Activated naive CD8-positive, alpha-beta T cell treated with anti-CD3 and anti-CD28 coated beads, Interleukin-2, amount 50 U/mL, for 24 hours (primary cell): ENCODE data around the gene CYP4F12.
A peak's percentile ranks its signal among the peaks of the same experiment; 100 is the strongest.

Source experiments
- ATAC-seq: fragments of 150-1000 bp; cut with Tn5 transposase; one replicate; pipeline ENCODE4 v1.10.0; 2021
- DNase-seq: peaks from one replicate; pipeline ENCODE4 v3.0.0; 2021
- H3K27ac Mint-ChIP-seq: one replicate; pipeline ENCODE4 v1.8.0; 2021; ENCODE audit warnings: mild to moderate bottlenecking, mixed read lengths
- H3K27me3 Mint-ChIP-seq: one replicate; pipeline ENCODE4 v1.8.0; 2021; ENCODE audit warnings: mixed read lengths
- H3K36me3 Mint-ChIP-seq: one replicate; pipeline ENCODE4 v1.8.0; 2021; ENCODE audit warnings: low read depth, mixed read lengths
- H3K4me1 Mint-ChIP-seq: one replicate; pipeline ENCODE4 v1.8.0; 2021; ENCODE audit warnings: mixed read lengths
- H3K4me3 Mint-ChIP-seq: one replicate; pipeline ENCODE4 v1.8.0; 2021; ENCODE audit warnings: mild to moderate bottlenecking, moderate library complexity, mixed read lengths
- H3K9me3 Mint-ChIP-seq: one replicate; pipeline ENCODE4 v1.8.0; 2021; ENCODE audit warnings: mixed read lengths

The CYP4F12 gene, protein sequence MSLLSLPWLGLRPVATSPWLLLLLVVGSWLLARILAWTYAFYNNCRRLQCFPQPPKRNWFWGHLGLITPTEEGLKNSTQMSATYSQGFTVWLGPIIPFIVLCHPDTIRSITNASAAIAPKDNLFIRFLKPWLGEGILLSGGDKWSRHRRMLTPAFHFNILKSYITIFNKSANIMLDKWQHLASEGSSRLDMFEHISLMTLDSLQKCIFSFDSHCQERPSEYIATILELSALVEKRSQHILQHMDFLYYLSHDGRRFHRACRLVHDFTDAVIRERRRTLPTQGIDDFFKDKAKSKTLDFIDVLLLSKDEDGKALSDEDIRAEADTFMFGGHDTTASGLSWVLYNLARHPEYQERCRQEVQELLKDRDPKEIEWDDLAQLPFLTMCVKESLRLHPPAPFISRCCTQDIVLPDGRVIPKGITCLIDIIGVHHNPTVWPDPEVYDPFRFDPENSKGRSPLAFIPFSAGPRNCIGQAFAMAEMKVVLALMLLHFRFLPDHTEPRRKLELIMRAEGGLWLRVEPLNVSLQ

DNA sequence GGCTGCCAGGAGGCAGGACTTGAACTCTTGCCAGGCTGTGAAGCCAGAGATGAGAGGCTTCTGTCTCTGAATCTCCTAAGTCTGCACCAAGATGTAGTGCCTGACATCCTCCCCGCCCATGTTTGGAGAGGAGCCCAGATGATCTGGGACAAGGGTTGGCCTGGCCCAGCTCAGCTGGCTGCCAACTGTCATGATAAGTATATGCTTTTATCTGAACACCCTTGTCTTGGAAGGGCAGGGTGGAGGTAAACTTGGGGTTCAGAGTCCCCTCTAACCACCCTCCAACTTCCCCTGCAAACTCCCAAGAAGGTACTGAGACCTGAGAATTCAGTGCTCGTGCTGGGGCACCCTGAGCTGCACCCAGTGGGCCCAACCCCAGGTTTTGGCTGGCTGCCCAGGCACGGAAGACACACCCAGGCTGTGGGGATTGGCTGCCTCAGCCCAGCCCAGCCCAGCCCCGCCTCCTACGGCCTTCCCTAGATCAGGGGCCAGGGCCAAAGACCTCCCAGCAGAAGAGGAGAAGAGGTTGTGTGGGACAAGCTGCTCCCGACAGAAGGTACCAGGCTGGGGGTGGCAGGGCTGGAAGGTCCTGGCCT, at the start of gene CYP4F12:
Gene CYP4F12, plus strand, starts transcription at position 508 of the 596 bp plus-strand sequence. CDS start 443 bp downstream, outside the sequence.
- H3K9me3 Mint-ChIP-seq = peaks cover 10% of the 10 kb centered on the region
- no peaks in the 10 kb centered on the region for H3K36me3 Mint-ChIP-seq
- no peak within 1 kb of the TSS for H3K4me3 Mint-ChIP-seq
- no peak within 1 kb of the TSS for H3K27ac Mint-ChIP-seq
- peaks cover 16% of the 10 kb centered on the region for H3K4me1 Mint-ChIP-seq
- peaks cover 3% of the 10 kb centered on the region for H3K27me3 Mint-ChIP-seq
- DNase-seq = peak; percentile 13
- ATAC-seq = peak; percentile 45

DNA sequence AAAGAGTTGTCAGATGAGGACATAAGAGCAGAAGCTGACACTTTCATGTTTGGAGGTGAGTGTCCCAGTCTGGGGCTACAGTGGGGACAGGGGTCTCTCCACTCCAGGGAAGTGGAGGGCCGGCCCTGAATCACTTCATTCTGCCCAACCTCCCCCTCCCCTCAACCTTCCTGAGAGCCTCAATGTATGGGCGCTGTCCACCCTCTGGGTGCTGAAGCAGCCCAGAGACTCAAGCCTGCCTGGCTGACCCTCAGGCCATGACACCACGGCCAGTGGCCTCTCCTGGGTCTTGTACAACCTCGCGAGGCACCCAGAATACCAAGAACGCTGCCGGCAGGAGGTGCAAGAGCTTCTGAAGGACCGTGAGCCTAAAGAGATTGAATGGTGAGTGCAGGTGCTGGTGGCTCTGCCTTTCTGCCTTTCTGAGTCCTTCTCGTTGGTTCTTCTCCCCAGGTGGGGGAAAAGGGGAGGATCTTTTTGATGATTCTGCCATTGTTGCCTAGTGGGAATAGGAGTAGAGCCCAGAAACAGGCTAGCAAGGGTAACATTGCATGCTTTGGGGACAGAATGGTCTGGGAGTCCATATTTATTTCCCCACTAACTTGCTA, 49.1 kb upstream of the CYP4F12 start:
- peaks cover 17% of the 10 kb centered on the region for H3K27me3 Mint-ChIP-seq
- no peak overlapping the region for H3K27ac Mint-ChIP-seq
- no peaks in the 10 kb centered on the region for H3K9me3 Mint-ChIP-seq
- H3K4me3 Mint-ChIP-seq = no peak overlapping the region
- ATAC-seq (no peak), DNase-seq (no peak)
- no peaks in the 10 kb centered on the region for H3K36me3 Mint-ChIP-seq
- no peaks in the 10 kb centered on the region for H3K4me1 Mint-ChIP-seq

DNA sequence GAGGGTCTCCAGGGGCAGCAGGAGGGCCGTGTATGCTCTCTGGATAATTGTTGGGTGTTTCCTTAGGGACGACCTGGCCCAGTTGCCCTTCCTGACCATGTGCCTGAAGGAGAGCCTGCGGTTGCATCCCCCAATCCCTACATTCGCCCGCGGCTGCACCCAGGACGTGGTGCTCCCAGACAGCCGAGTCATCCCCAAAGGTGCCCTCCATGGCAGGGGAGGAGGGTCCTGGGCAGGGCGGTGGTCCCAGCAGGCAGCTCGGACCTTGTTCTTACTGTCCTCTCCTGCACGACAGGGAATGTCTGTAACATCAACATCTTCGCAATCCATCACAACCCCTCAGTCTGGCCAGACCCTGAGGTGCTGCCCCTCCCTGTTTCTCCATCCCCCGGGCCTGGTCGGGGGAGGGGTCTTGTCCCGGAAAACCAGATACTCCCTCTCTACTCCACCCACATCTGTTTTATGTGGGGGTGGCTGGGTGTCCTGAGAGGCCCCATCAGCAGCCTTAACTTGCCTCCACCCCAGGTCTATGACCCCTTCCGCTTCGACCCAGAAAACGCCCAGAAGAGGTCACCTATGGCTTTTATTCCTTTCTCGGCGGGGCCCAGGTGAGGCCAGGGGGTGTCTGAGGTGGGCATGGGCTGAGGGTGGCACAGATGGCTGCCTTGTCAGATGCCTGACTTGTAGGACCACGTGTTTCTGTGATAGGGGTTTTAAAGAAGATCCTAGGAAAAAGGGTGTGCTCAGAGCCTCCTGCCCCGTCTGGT, 44.5 kb upstream of the CYP4F12 start:
- H3K4me3 Mint-ChIP-seq = no peak overlapping the region
- H3K4me1 Mint-ChIP-seq = no peaks in the 10 kb centered on the region
- no peak for ATAC-seq

DNA sequence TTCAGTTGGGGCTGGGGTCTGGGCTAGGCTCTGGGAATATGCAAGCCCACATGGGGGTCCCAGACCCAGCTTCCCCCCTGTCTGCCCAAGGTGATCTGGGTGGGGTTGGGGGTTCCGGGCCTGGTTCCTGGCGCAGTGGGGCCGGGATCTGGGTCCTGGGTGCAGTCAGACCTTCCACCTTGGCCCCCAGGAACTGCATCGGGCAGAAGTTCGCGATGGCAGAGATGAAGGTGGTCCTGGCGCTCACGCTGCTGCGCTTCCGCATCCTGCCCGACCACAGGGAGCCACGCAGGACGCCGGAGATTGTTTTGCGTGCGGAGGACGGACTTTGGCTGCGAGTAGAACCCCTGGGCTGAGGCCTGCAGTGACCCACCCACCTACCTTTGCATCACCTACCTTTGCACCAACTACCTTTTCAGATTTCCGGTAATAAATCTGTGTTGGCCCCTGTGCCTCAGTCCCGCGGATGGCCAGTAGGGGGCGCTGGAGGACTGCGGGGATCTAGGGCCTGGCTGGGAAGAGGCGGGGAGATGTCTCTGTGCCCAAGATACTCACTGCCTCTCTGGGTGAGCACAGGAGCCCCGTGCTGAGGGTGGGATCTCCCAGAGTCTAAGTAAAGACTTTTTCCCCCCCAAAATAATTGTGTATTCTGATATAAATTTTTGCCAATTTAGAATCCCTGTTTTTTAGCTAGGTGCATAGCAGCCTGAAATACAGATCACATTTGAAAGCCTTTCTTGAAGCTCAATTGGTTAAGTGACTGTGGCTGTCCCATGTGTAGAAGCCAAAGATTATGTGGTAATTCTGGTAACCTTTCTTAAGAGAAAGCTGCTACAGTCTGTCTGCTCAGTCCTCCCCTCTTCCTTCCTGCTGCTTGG, 43.6 kb upstream of the CYP4F12 start:
- Mint-ChIP-seq H3K4me3 (no peak overlapping the region), H3K4me1 (no peaks in the 10 kb centered on the region), H3K9me3 (no peaks in the 10 kb centered on the region), H3K36me3 (no peaks in the 10 kb centered on the region), H3K27ac (no peak overlapping the region), H3K27me3 (no peaks in the 10 kb centered on the region)
- ATAC-seq (peak; percentile 84), DNase-seq (peak; percentile 89)

More for the DNA sequence above, 44.5 kb upstream of the CYP4F12 start:
- no peak overlapping the region for H3K27ac Mint-ChIP-seq
- DNase-seq = no peak
- H3K27me3 Mint-ChIP-seq = peaks cover 2% of the 10 kb centered on the region
- H3K9me3 Mint-ChIP-seq = no peaks in the 10 kb centered on the region
- no peaks in the 10 kb centered on the region for H3K36me3 Mint-ChIP-seq

DNA sequence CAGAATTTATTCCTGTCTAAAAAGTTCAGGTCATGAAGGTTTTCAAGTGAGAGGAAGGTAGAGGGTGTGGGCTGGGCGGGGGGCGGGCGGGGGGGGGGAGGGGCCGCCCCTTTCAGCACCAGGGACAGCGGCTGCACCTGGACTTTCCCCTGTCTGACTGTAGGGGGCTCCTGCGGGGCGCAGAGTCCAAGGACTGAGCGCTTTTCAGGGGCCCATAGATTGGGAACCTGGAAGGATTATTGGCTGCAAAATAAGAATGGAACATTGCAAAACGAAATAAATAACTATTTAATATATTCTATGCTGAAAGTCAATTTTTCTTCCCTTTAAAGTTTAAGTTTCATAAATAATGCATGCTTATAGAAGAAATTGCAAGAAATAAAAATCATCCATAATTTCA, 41.1 kb upstream of the CYP4F12 start:
- Mint-ChIP-seq H3K36me3 (no peaks in the 10 kb centered on the region), H3K27me3 (peaks cover 9% of the 10 kb centered on the region), H3K27ac (no peak overlapping the region), H3K4me1 (no peaks in the 10 kb centered on the region), H3K4me3 (no peak overlapping the region), H3K9me3 (no peaks in the 10 kb centered on the region)
- DNase-seq (peak; percentile 10), ATAC-seq (no peak)

DNA sequence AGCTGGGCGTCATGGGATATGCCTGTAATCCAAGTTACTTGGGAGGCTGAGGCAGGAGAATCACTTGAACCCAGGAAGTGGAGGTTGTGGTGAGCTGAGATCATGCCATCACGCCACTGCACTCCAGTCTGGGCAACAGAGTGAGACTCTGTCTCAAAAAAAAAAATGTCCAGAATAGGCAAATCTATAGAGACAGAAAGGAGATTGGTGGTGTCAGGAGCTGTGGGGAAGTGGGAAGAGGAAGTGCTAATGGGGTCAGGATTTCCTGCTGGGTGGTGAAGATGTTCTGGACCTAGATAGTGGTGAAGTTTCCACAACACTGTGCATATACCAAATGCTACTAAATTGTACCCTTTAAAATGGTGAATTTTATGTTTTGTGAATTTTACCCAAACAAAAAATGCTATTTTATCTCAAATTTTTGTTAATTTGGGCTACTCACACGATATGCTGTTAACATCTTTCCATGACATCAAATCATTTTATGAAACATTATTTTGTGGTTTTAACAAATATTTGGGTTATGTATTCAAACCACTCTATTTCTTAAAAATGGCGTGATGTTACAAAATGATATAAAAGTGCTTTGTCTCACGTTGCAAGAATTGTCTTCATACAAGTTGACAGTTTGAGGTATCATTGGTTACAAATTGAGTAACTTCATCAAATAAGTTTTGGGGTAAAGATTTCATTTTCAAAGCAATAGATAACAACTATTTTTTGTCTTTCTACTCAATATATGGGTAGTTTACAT, 39.6 kb upstream of the CYP4F12 start:
- ATAC-seq = no peak
- Mint-ChIP-seq H3K9me3 (no peaks in the 10 kb centered on the region), H3K36me3 (no peaks in the 10 kb centered on the region), H3K4me3 (no peak overlapping the region), H3K27me3 (peaks cover 11% of the 10 kb centered on the region), H3K27ac (no peak overlapping the region), H3K4me1 (no peaks in the 10 kb centered on the region)
- DNase-seq = no peak

DNA sequence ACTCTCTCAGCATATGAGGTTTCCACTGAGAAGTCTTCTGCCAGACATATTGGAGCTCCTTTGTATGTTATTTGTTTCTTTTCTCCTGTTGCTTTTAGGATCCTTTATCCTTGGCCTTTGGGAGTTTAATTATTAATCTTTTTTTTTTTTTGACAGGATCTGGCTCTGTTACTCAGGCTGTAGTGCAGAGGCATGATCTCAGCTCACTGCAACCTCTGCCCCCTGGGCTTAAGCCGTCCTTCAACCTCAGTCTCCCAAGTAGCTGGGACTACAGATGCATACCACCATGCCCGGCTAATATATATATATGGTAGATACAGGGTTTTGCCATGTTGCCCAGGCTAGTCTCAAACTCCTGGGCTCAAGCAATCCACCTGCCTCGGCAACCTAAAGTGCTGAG, 38.8 kb upstream of the CYP4F12 start:
- no peak for DNase-seq
- H3K36me3 Mint-ChIP-seq = no peaks in the 10 kb centered on the region
- H3K27ac Mint-ChIP-seq = no peak overlapping the region
- no peaks in the 10 kb centered on the region for H3K4me1 Mint-ChIP-seq
- H3K4me3 Mint-ChIP-seq = no peak overlapping the region
- H3K9me3 Mint-ChIP-seq = no peaks in the 10 kb centered on the region
- peaks cover 11% of the 10 kb centered on the region for H3K27me3 Mint-ChIP-seq
- ATAC-seq = no peak

DNA sequence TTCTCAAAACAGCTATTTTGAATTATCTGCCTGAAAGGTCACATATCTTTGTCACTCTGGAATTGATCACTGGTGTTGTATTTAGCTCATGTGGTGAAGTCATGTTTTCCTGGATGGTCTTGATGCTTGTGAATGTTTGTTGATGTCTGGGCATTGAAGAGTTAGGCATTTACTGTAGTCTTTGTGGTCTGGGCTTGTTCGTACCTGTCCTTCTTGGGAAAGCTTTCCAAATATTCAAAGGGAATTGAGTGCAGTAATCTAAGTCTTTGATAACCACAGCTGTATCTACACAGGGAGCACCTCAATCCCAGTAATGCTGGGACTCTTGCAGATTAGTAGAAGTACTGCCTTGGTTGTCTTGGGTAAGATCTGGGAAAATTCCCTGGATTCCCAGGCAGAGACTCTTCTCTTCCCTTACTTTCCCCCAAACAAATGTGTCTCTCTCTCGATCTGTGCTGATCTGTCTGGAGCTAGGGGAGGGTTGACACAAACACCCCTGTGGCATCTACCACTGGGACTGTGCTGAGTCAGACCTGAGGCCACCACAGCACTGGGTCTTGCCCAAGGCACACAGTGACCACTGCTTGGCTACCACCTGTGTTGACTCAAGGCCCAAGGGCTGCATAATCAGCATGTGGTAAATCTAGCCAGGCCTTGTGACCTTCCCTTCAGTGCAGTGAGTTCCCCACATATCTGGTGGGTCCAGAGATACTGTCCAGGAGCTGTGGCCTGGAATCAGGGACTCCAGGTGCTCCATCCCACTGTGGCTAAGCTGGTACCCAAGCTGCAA, 37.7 kb upstream of the CYP4F12 start:
- ATAC-seq = no peak
- Mint-ChIP-seq H3K9me3 (no peaks in the 10 kb centered on the region), H3K4me3 (no peak overlapping the region), H3K36me3 (no peaks in the 10 kb centered on the region), H3K27me3 (peaks cover 11% of the 10 kb centered on the region), H3K4me1 (no peaks in the 10 kb centered on the region), H3K27ac (no peak overlapping the region)
- DNase-seq = no peak

DNA sequence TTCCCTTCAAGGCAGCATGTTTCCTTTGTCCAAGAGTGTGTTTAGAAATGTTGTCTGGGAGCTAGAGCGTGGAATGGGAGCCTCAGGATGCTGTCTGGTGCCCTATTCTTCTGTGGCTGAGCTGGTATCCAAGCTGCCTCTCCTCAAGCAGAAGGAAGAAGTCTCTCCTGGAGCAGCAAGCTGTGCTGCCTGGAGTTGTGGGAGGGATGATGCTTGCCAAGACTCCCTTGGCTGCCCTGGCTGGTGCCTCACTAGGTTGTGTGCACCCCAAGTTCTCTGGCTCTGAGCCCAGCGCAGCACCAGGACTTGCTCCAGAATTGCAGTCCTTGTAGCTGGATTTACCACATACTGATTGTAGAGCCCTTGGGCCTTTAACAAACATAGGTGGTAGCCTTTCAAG, 36.9 kb upstream of the CYP4F12 start:
- H3K27me3 Mint-ChIP-seq = peaks cover 11% of the 10 kb centered on the region
- no peaks in the 10 kb centered on the region for H3K36me3 Mint-ChIP-seq
- ATAC-seq (no peak), DNase-seq (no peak)
- no peaks in the 10 kb centered on the region for H3K9me3 Mint-ChIP-seq
- no peak overlapping the region for H3K4me3 Mint-ChIP-seq
- H3K4me1 Mint-ChIP-seq = no peaks in the 10 kb centered on the region
- no peak overlapping the region for H3K27ac Mint-ChIP-seq

DNA sequence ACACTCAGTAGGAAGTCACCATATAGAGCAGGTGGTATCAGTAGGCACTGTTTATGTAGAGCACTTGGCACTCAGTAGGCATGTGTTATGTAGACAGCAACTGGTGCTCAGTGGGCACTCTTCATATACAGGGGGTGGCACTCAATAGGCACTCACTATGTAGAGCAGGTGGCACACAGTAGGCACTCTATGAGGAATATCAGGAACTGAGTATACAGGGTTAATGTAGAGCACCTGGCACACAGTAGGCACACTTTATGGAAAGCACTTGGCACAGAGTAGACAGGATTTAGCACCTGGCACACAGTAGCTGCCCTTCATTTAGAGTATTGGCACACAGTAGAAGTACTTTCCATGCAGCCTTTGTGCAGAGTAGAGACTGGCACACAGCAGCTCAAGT, 33.3 kb upstream of the CYP4F12 start:
- Mint-ChIP-seq H3K4me1 (peaks cover 5% of the 10 kb centered on the region), H3K9me3 (no peaks in the 10 kb centered on the region)

DNA sequence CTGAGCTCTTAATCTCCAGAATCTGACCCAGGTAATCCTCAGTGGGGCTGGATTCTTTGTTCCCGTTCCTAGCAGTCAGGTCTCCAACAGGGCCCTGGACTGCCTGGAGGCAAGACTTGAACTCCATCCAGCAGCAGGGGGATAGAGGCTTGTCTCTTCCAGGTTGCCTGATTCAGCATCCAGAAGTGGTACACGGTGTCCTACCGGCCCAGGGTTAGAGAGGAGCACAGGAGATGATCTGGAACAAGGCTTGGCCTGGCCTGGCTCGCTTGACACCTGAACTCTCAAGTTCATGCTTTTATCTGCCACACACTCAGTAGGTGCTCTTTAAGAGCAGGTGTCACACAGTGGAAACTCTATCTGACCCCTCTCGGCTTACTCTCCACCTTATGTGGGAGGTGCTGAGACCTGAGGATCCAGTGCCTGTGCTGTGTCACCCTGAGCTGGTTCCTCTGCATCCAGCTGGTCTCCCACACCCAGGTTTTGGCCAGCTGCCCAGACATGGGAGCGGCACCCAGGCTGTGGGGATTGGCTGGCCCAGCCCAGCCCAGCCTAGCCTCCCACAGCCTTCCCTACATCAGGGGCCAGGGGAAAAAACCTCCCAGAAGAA, 32.5 kb upstream of the CYP4F12 start, which contains the start of gene CYP4F3:
Gene CYP4F3, plus strand, starts transcription at position 604 of the 610 bp plus-strand sequence. CDS start 519 bp downstream, outside the sequence.
- H3K36me3 Mint-ChIP-seq = no peaks in the 10 kb centered on the region
- H3K27ac Mint-ChIP-seq = no peak within 1 kb of the TSS
- H3K4me1 Mint-ChIP-seq = peaks cover 5% of the 10 kb centered on the region
- DNase-seq (no peak), ATAC-seq (peak; percentile 20)
- H3K9me3 Mint-ChIP-seq = no peaks in the 10 kb centered on the region
- peaks cover 7% of the 10 kb centered on the region for H3K27me3 Mint-ChIP-seq
- no peak within 1 kb of the TSS for H3K4me3 Mint-ChIP-seq

More for the DNA sequence above, 33.3 kb upstream of the CYP4F12 start:
- DNase-seq (no peak), ATAC-seq (no peak)
- peaks cover 11% of the 10 kb centered on the region for H3K27me3 Mint-ChIP-seq
- H3K4me3 Mint-ChIP-seq = no peak overlapping the region
- H3K36me3 Mint-ChIP-seq = no peaks in the 10 kb centered on the region
- no peak overlapping the region for H3K27ac Mint-ChIP-seq

DNA sequence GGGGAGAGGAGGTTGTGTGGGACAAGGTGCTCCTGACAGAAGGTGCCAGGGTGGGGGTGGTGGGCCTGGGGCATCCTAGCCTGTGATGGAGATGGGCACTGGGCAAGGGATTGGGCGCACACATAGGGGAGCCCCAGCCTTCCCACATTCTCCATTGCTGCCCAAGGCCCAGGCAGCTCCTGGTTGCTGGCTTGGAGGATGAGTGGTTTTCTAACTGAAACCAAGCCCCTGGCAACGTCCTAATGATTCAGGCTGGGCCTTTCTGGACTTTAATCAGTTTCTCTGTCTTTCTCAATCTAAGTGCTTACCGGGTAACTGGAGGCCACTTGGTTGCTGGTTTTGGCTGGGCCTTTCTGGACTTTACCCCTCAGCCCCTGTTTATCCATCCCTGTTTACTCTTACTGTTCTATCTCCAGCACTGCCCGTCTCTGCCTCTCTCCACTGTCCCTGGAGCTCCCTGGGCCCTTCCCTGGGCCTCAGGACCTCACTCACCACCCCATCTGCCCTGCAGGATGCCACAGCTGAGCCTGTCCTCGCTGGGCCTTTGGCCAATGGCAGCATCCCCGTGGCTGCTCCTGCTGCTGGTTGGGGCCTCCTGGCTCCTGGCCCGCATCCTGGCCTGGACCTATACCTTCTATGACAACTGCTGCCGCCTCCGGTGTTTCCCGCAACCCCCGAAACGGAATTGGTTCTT, 31.8 kb upstream of the CYP4F12 start:
- H3K27ac Mint-ChIP-seq = no peak overlapping the region
- peaks cover 7% of the 10 kb centered on the region for H3K27me3 Mint-ChIP-seq
- DNase-seq = no peak

More for the DNA sequence above, 31.8 kb upstream of the CYP4F12 start:
- H3K9me3 Mint-ChIP-seq = no peaks in the 10 kb centered on the region
- no peaks in the 10 kb centered on the region for H3K36me3 Mint-ChIP-seq
- H3K4me3 Mint-ChIP-seq = no peak overlapping the region
- peaks cover 5% of the 10 kb centered on the region for H3K4me1 Mint-ChIP-seq
- no peak for ATAC-seq
